HCT116 (cell line): ENCODE measurements around the gene ATG4A. TPM values are rescaled to one million over a fixed set of nuclear protein-coding genes. Genes with fewer than 3 reads are reported as not detected.

Experiments
- ATAC-seq: fragments of 200-7000 bp; cut with Tn5 transposase; 2 replicates; pipeline ENCODE4 v1.9.1; 2020; ENCODE audit warnings: mild to moderate bottlenecking, moderate library complexity
- BruUV-seq: library from RNA; stranded (reverse); fragments of 400-500 nt; replicated peaks from 2 replicates; lab custom pipeline; 2021; lab: Mats Ljungman, UMichigan
- CTCF ChIA-PET: fragments of 300-600 bp; sonication (Branson Sonifier 250); formaldehyde crosslinking; loops from one replicate; lab custom pipeline; 2021; ENCODE audit warnings: antibody characterized with exemption; lab: Charles Lee
- POLR2A ChIA-PET: fragments of 300-600, 350-600 bp; sonication (Branson Sonifier 250); formaldehyde crosslinking; loops from one replicate; lab custom pipeline; 2021; ENCODE audit warnings: antibody characterized with exemption; lab: Charles Lee
- RAD21 ChIA-PET, 2 experiments: fragments of 300-600 bp; sonication (Branson Sonifier 250); formaldehyde crosslinking; loops; one replicate each; lab custom pipeline; 2023; ENCODE audit warnings: low total read pairs in 2 of 2; ENCODE audit not compliant: uncharacterized antibody in 2 of 2, unreplicated experiment in 2 of 2, low non-redundant PET in 1 of 2; lab: Charles Lee
- DNase-seq: peaks from one replicate; pipeline ENCODE4 v3.0.0-alpha.2; 2010; ENCODE audit warnings: low read depth, low spot score
- H2AFZ ChIP-seq: fragments of 200-600 bp; shearing (Covaris generic), sonication (generic); 2 replicates; pipeline ENCODE4 v1.6.1; 2017; ENCODE audit warnings: low read depth, mixed run types, mixed read lengths, antibody characterized with exemption, low read length; ENCODE audit not compliant: poor library complexity, severe bottlenecking
- H3K27ac ChIP-seq: 2 replicates; pipeline ENCODE4 v1.5.1; 2012; ENCODE audit warnings: low read depth, low read length
- H3K27me3 ChIP-seq: fragments of 200-600 bp; sonication (generic); 2 replicates; pipeline ENCODE4 v1.6.1; 2016; ENCODE audit warnings: mixed run types, low read length, mixed read lengths; ENCODE audit not compliant: insufficient read depth
- H3K36me3 ChIP-seq, 2 experiments: fragments of 200-500 bp in 1 of 2; fragments of 200-600 bp in 1 of 2; sonication (Bioruptor generic) in 1 of 2; sonication (generic) in 1 of 2; 2 replicates each; pipeline versions ENCODE4 v1.5.1 to v1.6.1; 2014 to 2016; ENCODE audit warnings: low read length in 2 of 2, inconsistent platforms in 1 of 2, mixed read lengths in 1 of 2, mixed run types in 1 of 2; ENCODE audit not compliant: insufficient read depth in 2 of 2, control insufficient read depth in 1 of 2
- H3K4me1 ChIP-seq, 2 experiments: fragments of 200-600 bp in 1 of 2; sonication (generic) in 1 of 2; 2 replicates each; pipeline versions ENCODE4 v1.5.1 to v1.6.1; 2012 to 2017; ENCODE audit warnings: low read length in 2 of 2, inconsistent platforms in 1 of 2, mild to moderate bottlenecking in 1 of 2, mixed read lengths in 1 of 2, mixed run types in 1 of 2, moderate library complexity in 1 of 2; ENCODE audit not compliant: insufficient read depth in 2 of 2, control insufficient read depth in 1 of 2
- H3K4me2 ChIP-seq: fragments of 200-600 bp; sonication (generic); 2 replicates; pipeline ENCODE4 v1.6.1; 2017; ENCODE audit warnings: mixed run types, low read length, mixed read lengths
- H3K4me3 ChIP-seq, 2 experiments: fragments of 200-600 bp in 1 of 2; sonication (generic) in 1 of 2; replicated peaks in 1 of 2; 2 replicates each; pipeline ENCODE4 v1.5.1; 2011 to 2016; ENCODE audit warnings: low read length in 2 of 2, control low read depth in 1 of 2, low read depth in 1 of 2, mild to moderate bottlenecking in 1 of 2, mixed read lengths in 1 of 2, mixed run types in 1 of 2
- H3K79me2 ChIP-seq: fragments of 200-600 bp; sonication (generic); 2 replicates; pipeline ENCODE4 v1.6.1; 2017; ENCODE audit warnings: mild to moderate bottlenecking, mixed run types, low read length, moderate library complexity, mixed read lengths; ENCODE audit not compliant: insufficient read depth
- H3K9ac ChIP-seq: fragments of 200-600 bp; sonication (generic); 2 replicates; pipeline ENCODE4 v1.6.1; 2016; ENCODE audit warnings: low read length, mixed read lengths
- H3K9me2 ChIP-seq: fragments of 200-600 bp; sonication (generic), shearing (Covaris generic); 2 replicates; pipeline ENCODE4 v1.6.1; 2017; ENCODE audit warnings: mixed run types, mild to moderate bottlenecking, moderate library complexity; ENCODE audit not compliant: insufficient read depth
- H3K9me3 ChIP-seq, 2 experiments: fragments of 200-500 bp in 1 of 2; fragments of 200-600 bp in 1 of 2; sonication (Bioruptor generic) in 1 of 2; sonication (generic) in 1 of 2; 2 replicates each; pipeline ENCODE4 v1.6.1; 2014 to 2017; ENCODE audit warnings: low read length in 2 of 2, mixed read lengths in 2 of 2, inconsistent platforms in 1 of 2, low read depth in 1 of 2, mild to moderate bottlenecking in 1 of 2, mixed run types in 1 of 2, moderate library complexity in 1 of 2; ENCODE audit not compliant: control insufficient read depth in 1 of 2, insufficient read depth in 1 of 2
- H4K20me1 ChIP-seq: fragments of 200-600 bp; sonication (generic), shearing (Covaris generic); 2 replicates; pipeline ENCODE4 v1.6.1; 2017; ENCODE audit warnings: mixed run types, mild to moderate bottlenecking, moderate library complexity; ENCODE audit not compliant: insufficient read depth
- CBX3 ChIP-seq: IDR thresholded peaks from 2 replicates; pipeline ENCODE4 v1.6.1; 2012; ENCODE audit warnings: low read depth
- CEBPB ChIP-seq: IDR thresholded peaks from 2 replicates; pipeline ENCODE4 v1.6.1; 2012; ENCODE audit warnings: low read depth
- EGR1 ChIP-seq: IDR thresholded peaks from 2 replicates; pipeline ENCODE4 v1.6.1; 2012; ENCODE audit warnings: low read depth
- ELF1 ChIP-seq: IDR thresholded peaks from 2 replicates; pipeline ENCODE4 v1.6.1; 2012; ENCODE audit warnings: low read depth, borderline replicate concordance
- EZH2 ChIP-seq: fragments of 200-600 bp; sonication (generic); IDR thresholded peaks from 2 replicates; pipeline ENCODE4 v1.6.1; 2017; ENCODE audit warnings: antibody characterized with exemption, mixed run types
- POLR2AphosphoS5 ChIP-seq: IDR thresholded peaks from 2 replicates; pipeline ENCODE4 v1.6.1; 2011; ENCODE audit warnings: mild to moderate bottlenecking, low read depth, low read length, moderate library complexity
- RAD21 ChIP-seq: IDR thresholded peaks from 2 replicates; pipeline ENCODE4 v1.6.1; 2012; ENCODE audit warnings: low read depth, mild to moderate bottlenecking
- SRF ChIP-seq: IDR thresholded peaks from 2 replicates; pipeline ENCODE4 v1.6.1; 2012; ENCODE audit warnings: low read depth
- TCF7L2 ChIP-seq: IDR thresholded peaks from 2 replicates; pipeline ENCODE4 v1.7.0; 2011; ENCODE audit warnings: borderline replicate concordance, inconsistent platforms; ENCODE audit not compliant: insufficient read depth, insufficient read length; ENCODE audit errors: extremely low read depth
- ZFX ChIP-seq: fragments of 450-650 bp; IDR thresholded peaks from 2 replicates; pipeline ENCODE4 v1.6.1; 2017
- ZNF274 ChIP-seq: fragments of 200-500 bp; sonication (Bioruptor generic); IDR thresholded peaks from 2 replicates; pipeline ENCODE4 v1.6.1; 2014; ENCODE audit warnings: mild to moderate bottlenecking, low read depth, low read length, inconsistent platforms
- intact Hi-C: fragments of 100-400 bp; cut with micrococcal nuclease; formaldehyde crosslinking; loops from 2 replicates; pipeline ENCODE4 v1.10.0; 2022
- total RNA-seq: library from RNA; stranded (reverse); gene quantifications from one replicate; pipeline ENCODE4 v1.2.1, GENCODE V29; 2021; ENCODE audit not compliant: unreplicated experiment
- TF ChIP-seq, protein P1 (sequence below): IDR thresholded peaks from 2 replicates; pipeline ENCODE4 v1.6.1; 2012; ENCODE audit warnings: low read depth

The ATG4A gene
- total RNA-seq, 1 experiment from 2014 or later, result 4.1 TPM

DNA sequence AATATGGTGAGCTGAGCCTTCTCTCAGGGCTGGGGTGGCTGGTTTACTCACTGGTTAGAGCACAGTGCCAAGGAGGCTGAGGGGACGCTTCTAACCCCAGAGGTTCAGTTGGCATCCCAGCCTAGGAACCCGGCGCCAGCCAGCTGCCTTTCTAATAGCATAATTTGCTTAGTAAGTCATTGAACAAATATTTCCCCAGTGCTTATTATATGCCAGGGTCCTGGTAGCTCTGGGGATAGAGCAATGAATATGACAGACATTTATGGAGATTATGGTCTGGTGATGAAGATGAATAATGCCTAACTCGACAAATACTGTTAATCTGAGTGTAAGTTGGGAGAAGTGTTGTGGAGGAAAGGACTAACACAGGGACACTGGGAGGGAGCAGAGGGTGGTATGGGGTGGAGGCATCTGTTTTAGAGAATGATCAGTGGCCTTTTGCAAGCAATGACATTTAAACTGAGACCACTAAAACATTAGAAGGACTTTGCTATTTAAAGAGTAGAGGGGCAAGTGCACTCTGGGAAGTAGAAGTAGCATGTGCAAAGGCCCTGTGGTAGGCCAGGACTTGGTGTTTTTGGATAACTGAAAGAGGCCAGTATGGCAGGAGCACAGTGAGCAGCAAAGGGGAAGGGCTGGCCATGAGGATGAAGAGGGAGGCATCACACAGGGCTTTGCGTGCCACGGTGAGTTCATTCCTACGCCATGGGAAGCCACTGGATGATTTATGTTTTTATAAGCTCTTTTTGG lies 71.9 kb downstream of the ATG4A start:
- no peaks in the 10 kb centered on the region for H3K9me3 ChIP-seq
- no peak for ATAC-seq
- H3K4me2 ChIP-seq, result no peak overlapping the region
- DNase-seq, result no peak
- CTCF ChIA-PET, result no interaction called here
- TF ChIP-seq ELF1 (no peak), ZFX (no peak), RAD21 (no peak), POLR2AphosphoS5 (no peak), ZNF274 (no peak), TCF7L2 (no peak), EGR1 (no peak), CEBPB (no peak), EZH2 (no peak), CBX3 (no peak), SRF (no peak)
- TF ChIP-seq, protein P1, sequence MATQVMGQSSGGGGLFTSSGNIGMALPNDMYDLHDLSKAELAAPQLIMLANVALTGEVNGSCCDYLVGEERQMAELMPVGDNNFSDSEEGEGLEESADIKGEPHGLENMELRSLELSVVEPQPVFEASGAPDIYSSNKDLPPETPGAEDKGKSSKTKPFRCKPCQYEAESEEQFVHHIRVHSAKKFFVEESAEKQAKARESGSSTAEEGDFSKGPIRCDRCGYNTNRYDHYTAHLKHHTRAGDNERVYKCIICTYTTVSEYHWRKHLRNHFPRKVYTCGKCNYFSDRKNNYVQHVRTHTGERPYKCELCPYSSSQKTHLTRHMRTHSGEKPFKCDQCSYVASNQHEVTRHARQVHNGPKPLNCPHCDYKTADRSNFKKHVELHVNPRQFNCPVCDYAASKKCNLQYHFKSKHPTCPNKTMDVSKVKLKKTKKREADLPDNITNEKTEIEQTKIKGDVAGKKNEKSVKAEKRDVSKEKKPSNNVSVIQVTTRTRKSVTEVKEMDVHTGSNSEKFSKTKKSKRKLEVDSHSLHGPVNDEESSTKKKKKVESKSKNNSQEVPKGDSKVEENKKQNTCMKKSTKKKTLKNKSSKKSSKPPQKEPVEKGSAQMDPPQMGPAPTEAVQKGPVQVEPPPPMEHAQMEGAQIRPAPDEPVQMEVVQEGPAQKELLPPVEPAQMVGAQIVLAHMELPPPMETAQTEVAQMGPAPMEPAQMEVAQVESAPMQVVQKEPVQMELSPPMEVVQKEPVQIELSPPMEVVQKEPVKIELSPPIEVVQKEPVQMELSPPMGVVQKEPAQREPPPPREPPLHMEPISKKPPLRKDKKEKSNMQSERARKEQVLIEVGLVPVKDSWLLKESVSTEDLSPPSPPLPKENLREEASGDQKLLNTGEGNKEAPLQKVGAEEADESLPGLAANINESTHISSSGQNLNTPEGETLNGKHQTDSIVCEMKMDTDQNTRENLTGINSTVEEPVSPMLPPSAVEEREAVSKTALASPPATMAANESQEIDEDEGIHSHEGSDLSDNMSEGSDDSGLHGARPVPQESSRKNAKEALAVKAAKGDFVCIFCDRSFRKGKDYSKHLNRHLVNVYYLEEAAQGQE, result no peak
- no peak overlapping the region for H3K9ac ChIP-seq
- RAD21 ChIA-PET, result no interaction called here
- H3K36me3 ChIP-seq, result no peaks in the 10 kb centered on the region
- H3K79me2 ChIP-seq, result no peaks in the 10 kb centered on the region
- H3K9me2 ChIP-seq, result no peaks in the 10 kb centered on the region
- peaks cover 15 to 24% of the 10 kb centered on the region in 2 experiments for H3K4me1 ChIP-seq
- no TSS peak for BruUV-seq
- H4K20me1 ChIP-seq, result no peaks in the 10 kb centered on the region
- H3K4me3 ChIP-seq, result no peak overlapping the region
- intact Hi-C loops, result no loop called here
- POLR2A ChIA-PET, result no interaction called here
- H2AFZ ChIP-seq, result no peak overlapping the region
- no peaks in the 10 kb centered on the region for H3K27me3 ChIP-seq
- H3K27ac ChIP-seq, result no peak overlapping the region
